Endothelial cell of umbilical vein (primary cell): Measurements from ENCODE around the gene N4BP3. TPM values are rescaled to one million over a fixed set of nuclear protein-coding genes. Genes with fewer than 3 reads are reported as not detected.

Experiments
- BruUV-seq: library from RNA; stranded (reverse); fragments of 400-500 nt; replicated peaks from 2 replicates; lab custom pipeline; 2021; lab: Mats Ljungman, UMichigan
- CTCF ChIA-PET: fragments of 300-600, 350-600 bp; sonication (Branson Sonifier 250); formaldehyde crosslinking; loops from one replicate; lab custom pipeline; 2021; ENCODE audit warnings: antibody characterized with exemption, inconsistent platforms; lab: Charles Lee
- POLR2A ChIA-PET: fragments of 300-600, 350-600 bp; sonication (Branson Sonifier 250); formaldehyde crosslinking; loops from one replicate; lab custom pipeline; 2021; ENCODE audit warnings: antibody characterized with exemption, inconsistent platforms; lab: Charles Lee
- DNase-seq: peaks from one replicate; pipeline ENCODE4 v3.0.0-alpha.2; 2011; ENCODE audit warnings: low read depth, low spot score
- FAIRE-seq: peaks from 2 replicates; lab custom pipeline; 2011; peaks lifted over from hg19 to GRCh38; lab: Jason Lieb, UNC
- H2AFZ ChIP-seq: 2 replicates; pipeline ENCODE4 v1.6.0; 2012; ENCODE audit warnings: low read depth, low read length, control low read depth, inconsistent platforms
- H3K27ac ChIP-seq: 2 replicates; pipeline ENCODE4 v1.5.1; 2011; ENCODE audit warnings: low read depth, mild to moderate bottlenecking, control low read depth, low read length, moderate library complexity; ENCODE audit not compliant: insufficient read depth
- H3K27me3 ChIP-seq, 2 experiments: 2 replicates each; pipeline versions ENCODE4 v1.6.0 to v1.6.1; 2011; ENCODE audit warnings: low read length in 2 of 2, mixed read lengths in 1 of 2; ENCODE audit not compliant: control insufficient read depth in 2 of 2, insufficient read depth in 2 of 2
- H3K36me3 ChIP-seq, 2 experiments: 2 replicates in 1 of 2; 3 replicates in 1 of 2; pipeline ENCODE4 v1.5.1; 2011; ENCODE audit warnings: low read length in 2 of 2, mild to moderate bottlenecking in 1 of 2, moderate library complexity in 1 of 2; ENCODE audit not compliant: control insufficient read depth in 2 of 2, insufficient read depth in 2 of 2; ENCODE audit errors: extremely low read depth in 1 of 2
- H3K4me1 ChIP-seq: 3 replicates; pipeline ENCODE4 v1.5.1; 2011; ENCODE audit warnings: mild to moderate bottlenecking, low read length; ENCODE audit not compliant: control insufficient read depth, insufficient read depth; ENCODE audit errors: extremely low read depth
- H3K4me2 ChIP-seq: 2 replicates; pipeline ENCODE4 v1.6.1; 2011; ENCODE audit warnings: low read length, control low read depth, mixed read lengths; ENCODE audit not compliant: insufficient read depth
- H3K4me3 ChIP-seq, 3 experiments: fragments of 200-600 bp in 1 of 3; sonication (generic), shearing (Covaris generic) in 1 of 3; replicated peaks in 1 of 3; 2 replicates each; pipeline ENCODE4 v1.5.1; 2011 to 2016; ENCODE audit warnings: control low read depth in 3 of 3, low read length in 3 of 3, mild to moderate bottlenecking in 2 of 3, inconsistent platforms in 1 of 3, low read depth in 1 of 3, moderate library complexity in 1 of 3; ENCODE audit not compliant: insufficient read depth in 1 of 3
- H3K79me2 ChIP-seq: 2 replicates; pipeline ENCODE4 v1.6.0; 2012; ENCODE audit warnings: low read length, inconsistent platforms; ENCODE audit not compliant: control insufficient read depth, insufficient read depth
- H3K9ac ChIP-seq: replicated peaks from 2 replicates; pipeline ENCODE3; 2011; ENCODE audit warnings: low read length, control low read depth; ENCODE audit not compliant: insufficient read depth; ENCODE audit errors: extremely low read depth
- H3K9me1 ChIP-seq: replicated peaks from 3 replicates; pipeline ENCODE4 v1.6.0; 2011; ENCODE audit warnings: mild to moderate bottlenecking, low read length; ENCODE audit not compliant: control insufficient read depth, insufficient read depth; ENCODE audit errors: extremely low read depth
- H3K9me3 ChIP-seq: replicated peaks from 2 replicates; pipeline ENCODE4 v1.5.1; 2012; ENCODE audit warnings: low read length, inconsistent platforms; ENCODE audit not compliant: control insufficient read depth, insufficient read depth
- H4K20me1 ChIP-seq: replicated peaks from 2 replicates; pipeline ENCODE3; 2011; ENCODE audit warnings: mild to moderate bottlenecking, low read length; ENCODE audit not compliant: control insufficient read depth, insufficient read depth; ENCODE audit errors: extremely low read depth
- CTCF ChIP-seq, 2 donors: IDR thresholded peaks; 1 replicate in 1 of 2; 2 replicates in 1 of 2; pipeline ENCODE4 v1.5.1; 2011; ENCODE audit warnings: low read length in 2 of 2, mild to moderate bottlenecking in 2 of 2, moderate library complexity in 2 of 2, control low read depth in 1 of 2, inconsistent platforms in 1 of 2, low read depth in 1 of 2; ENCODE audit not compliant: insufficient read depth in 1 of 2; ENCODE audit errors: extremely low read depth in 1 of 2
- EZH2 ChIP-seq: IDR thresholded peaks from 2 replicates; pipeline ENCODE4 v1.6.1; 2012; ENCODE audit warnings: borderline replicate concordance, low read depth, mild to moderate bottlenecking, moderate library complexity, low read length, inconsistent platforms; ENCODE audit not compliant: severe bottlenecking
- MYC ChIP-seq: IDR thresholded peaks from one replicate; pipeline ENCODE4 v1.6.1; 2011; ENCODE audit warnings: mild to moderate bottlenecking, low read depth, low read length
- POLR2A ChIP-seq: IDR thresholded peaks from 2 replicates; pipeline ENCODE4 v1.6.1; 2012; ENCODE audit warnings: low read depth, mild to moderate bottlenecking, control low read depth, low read length
- dilution Hi-C: fragments of 300-500 bp; cut with MboI; formaldehyde crosslinking; loops from one replicate; pipeline ENCODE4 v1.15.0; 2019; ENCODE audit warnings: low sequenced_read_pairs; ENCODE audit not compliant: extremely low pct_ligation_motif_present
- intact Hi-C: fragments of 100-400 bp; cut with micrococcal nuclease; formaldehyde crosslinking; loops from one replicate; pipeline ENCODE4 v1.10.0; 2022
- polyA plus RNA-seq, 4 experiments: library from polyadenylated mRNA; depleted of rRNA in 3 of 4; stranded (reverse) in 3 of 4; unstranded in 1 of 4; fragments of >200 nt; gene quantifications; 2 replicates each; pipeline versions ENCODE4 v1.2.1 to v1.2.3, GENCODE V29; 2011 to 2012; ENCODE audit warnings: missing spikeins in 1 of 4
- total RNA-seq: library from RNA; stranded (reverse); gene quantifications from 2 replicates; pipeline ENCODE4 v1.2.3, GENCODE V29; 2021
- TF ChIP-seq, protein P1 (sequence below): IDR thresholded peaks from 2 replicates; pipeline ENCODE4 v1.6.1; 2011; ENCODE audit not compliant: insufficient read depth, insufficient read length

The N4BP3 gene
- total and polyA plus RNA-seq, 2 donors (not counting 3 experiments of a cell fraction or from before 2014, with no cell fraction given), result 11.8 to 38.2 TPM

GRCh38 chr5:178150977-178151734 is 37.8 kb downstream of the N4BP3 start:
- ChIA-PET POLR2A (no interaction called here), CTCF (interaction anchor here (11.5 kb wide), 1 partner anchor 74 kb away, joined by 200 read pairs; no protein-coding TSS in a partner anchor)
- no peak overlapping the region for H3K9ac ChIP-seq
- DNase-seq (no peak), FAIRE-seq (no peak)
- H3K27ac ChIP-seq, result no peak overlapping the region
- H3K4me2 ChIP-seq, result no peak overlapping the region
- peaks cover 17% of the 10 kb centered on the region for H3K79me2 ChIP-seq
- no peaks in the 10 kb centered on the region for H3K9me3 ChIP-seq
- H4K20me1 ChIP-seq, result no peaks in the 10 kb centered on the region
- H3K4me3 ChIP-seq, result no peak overlapping the region
- TF ChIP-seq MYC, result no peak
- no peak for TF ChIP-seq EZH2
- TF ChIP-seq, protein P1, sequence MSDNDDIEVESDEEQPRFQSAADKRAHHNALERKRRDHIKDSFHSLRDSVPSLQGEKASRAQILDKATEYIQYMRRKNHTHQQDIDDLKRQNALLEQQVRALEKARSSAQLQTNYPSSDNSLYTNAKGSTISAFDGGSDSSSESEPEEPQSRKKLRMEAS, result no peak
- TF ChIP-seq CTCF (IDR thresholded peaks at IDR 0.05; ENCODE audit: extremely low read depth in 1 of 2, insufficient read depth in 1 of 2, low read depth in 1 of 2, low read length in 2 of 2), result peak in 1 of 2 donors; percentile 18
- TF ChIP-seq POLR2A, result peak; percentile 11
- H3K27me3 ChIP-seq, result no peaks in the 10 kb centered on the region
- H2AFZ ChIP-seq, result no peak overlapping the region
- H3K4me1 ChIP-seq, result peaks cover 6% of the 10 kb centered on the region
- intact Hi-C loops, result no loop called here
- peaks cover 18 to 35% of the 10 kb centered on the region in 2 experiments for H3K36me3 ChIP-seq
- BruUV-seq, result no TSS peak
- dilution Hi-C loops, result no loop called here
- H3K9me1 ChIP-seq, result no peaks in the 10 kb centered on the region
